BLaER1 treated with 17β-estradiol and CSF1 and Interleukin-3, amounts not matched to agents 10 nM and 100 nM (cell line): ENCODE data around the gene TMIE.

Experiments
- H3K27ac ChIP-seq, 11 experiments: shearing (Covaris generic); formaldehyde crosslinking; 2 replicates each; pipeline ENCODE4 v1.8.1; 2022
- H3K27me3 ChIP-seq, 11 experiments: shearing (Covaris generic); formaldehyde crosslinking; 2 replicates each; pipeline ENCODE4 v1.8.1; 2022
- H3K36me3 ChIP-seq, 11 experiments: shearing (Covaris generic); formaldehyde crosslinking; 2 replicates each; pipeline ENCODE4 v1.8.1; 2022
- H3K4me1 ChIP-seq, 10 experiments: shearing (Covaris generic); formaldehyde crosslinking; 2 replicates each; pipeline ENCODE4 v1.8.1; 2022
- H3K4me2 ChIP-seq, 11 experiments: shearing (Covaris generic); formaldehyde crosslinking; 2 replicates each; pipeline ENCODE4 v1.8.1; 2022
- H3K4me3 ChIP-seq, 10 experiments: shearing (Covaris generic); formaldehyde crosslinking; 2 replicates each; pipeline ENCODE4 v1.8.1; 2022
- H3K9ac ChIP-seq, 11 experiments: shearing (Covaris generic); formaldehyde crosslinking; 2 replicates each; pipeline ENCODE4 v1.8.1; 2022
- H3K9me3 ChIP-seq, 11 experiments: shearing (Covaris generic); formaldehyde crosslinking; replicated peaks in 1 of 11; 2 replicates each; pipeline ENCODE4 v1.8.1; 2022
- H4K20me1 ChIP-seq, 11 experiments: shearing (Covaris generic); formaldehyde crosslinking; 2 replicates each; pipeline ENCODE4 v1.8.1; 2022
- Cebpa-rat ChIP-seq, 11 experiments: shearing (Covaris generic); IDR thresholded peaks; 2 replicates each; pipeline ENCODE4 v1.8.1; 2022

Gene TMIE

DNA sequence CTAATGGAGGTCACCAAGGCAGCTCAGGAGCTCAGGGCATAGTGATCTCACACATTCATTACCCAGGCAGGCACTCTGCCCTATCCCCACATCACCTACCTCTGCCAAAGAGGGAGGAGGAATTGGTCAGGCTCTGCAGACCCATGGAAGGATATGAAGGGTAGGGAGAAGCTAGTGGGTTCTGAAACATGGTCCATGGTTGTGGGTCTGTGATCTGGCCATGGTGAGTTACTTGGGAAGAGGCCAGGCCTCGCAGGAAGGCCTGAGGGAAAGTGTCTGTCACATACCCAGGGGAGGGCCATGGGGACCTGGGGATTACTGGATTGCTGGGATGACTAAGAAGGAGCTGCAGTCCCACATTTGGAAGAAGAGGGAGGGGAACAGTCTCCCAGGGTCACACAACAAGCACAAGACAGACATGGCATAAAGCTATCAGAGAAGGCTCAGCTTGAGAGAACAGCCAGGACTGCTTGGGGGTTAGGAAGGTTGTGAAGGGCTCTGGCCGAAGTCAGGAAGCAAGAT is 17.9 kb downstream of the TMIE start:
- TF ChIP-seq Cebpa-rat (IDR thresholded peaks at IDR 0.05): no peak
- H3K27me3 ChIP-seq: no peaks in the 10 kb centered on the region

DNA sequence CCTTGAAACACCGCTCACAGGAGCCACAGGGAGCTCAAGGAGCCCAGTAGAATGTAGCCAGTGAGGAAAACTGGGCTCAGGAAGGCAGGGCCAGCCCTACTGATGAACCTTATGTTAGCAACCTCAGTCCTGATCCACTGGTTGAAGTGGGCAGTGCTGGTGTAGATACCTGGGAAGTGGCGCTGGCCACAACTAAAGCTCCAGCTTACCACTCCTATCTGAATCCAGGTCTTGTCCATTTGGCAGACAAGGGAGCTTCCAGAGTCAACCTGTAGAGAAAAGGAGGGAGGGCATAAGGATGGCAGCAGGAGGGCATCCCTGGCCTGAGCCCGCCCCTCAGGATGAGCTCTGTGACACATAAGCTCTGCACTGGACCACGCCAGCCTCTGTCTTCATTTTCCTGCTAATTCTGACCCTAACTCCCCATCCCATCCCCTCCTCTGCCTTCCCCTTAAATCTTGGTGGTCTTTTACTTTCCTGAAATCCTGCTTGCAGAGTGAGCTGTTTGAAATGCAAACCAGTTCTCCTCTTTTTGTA is 18.6 kb downstream of the TMIE start:
- no peak for TF ChIP-seq Cebpa-rat (IDR thresholded peaks at IDR 0.05)
- H3K4me2 ChIP-seq: no peak overlapping the region
- no peaks in the 10 kb centered on the region for H3K27me3 ChIP-seq

More for the DNA sequence above, 17.9 kb downstream of the TMIE start:
- no peak overlapping the region for H3K4me2 ChIP-seq
- H4K20me1 ChIP-seq: no peaks in the 10 kb centered on the region
- no peak overlapping the region for H3K27ac ChIP-seq
- peaks cover 0 to 5% (median 0%) of the 10 kb centered on the region in 11 experiments; a peak in 2 of 22 replicates for H3K9me3 ChIP-seq
- H3K9ac ChIP-seq: no peak overlapping the region
- H3K36me3 ChIP-seq: no peaks in the 10 kb centered on the region
- no peak overlapping the region for H3K4me3 ChIP-seq
- H3K4me1 ChIP-seq: peaks cover 5 to 15% (median 11%) of the 10 kb centered on the region in 10 experiments; a peak in 19 of 20 replicates

DNA sequence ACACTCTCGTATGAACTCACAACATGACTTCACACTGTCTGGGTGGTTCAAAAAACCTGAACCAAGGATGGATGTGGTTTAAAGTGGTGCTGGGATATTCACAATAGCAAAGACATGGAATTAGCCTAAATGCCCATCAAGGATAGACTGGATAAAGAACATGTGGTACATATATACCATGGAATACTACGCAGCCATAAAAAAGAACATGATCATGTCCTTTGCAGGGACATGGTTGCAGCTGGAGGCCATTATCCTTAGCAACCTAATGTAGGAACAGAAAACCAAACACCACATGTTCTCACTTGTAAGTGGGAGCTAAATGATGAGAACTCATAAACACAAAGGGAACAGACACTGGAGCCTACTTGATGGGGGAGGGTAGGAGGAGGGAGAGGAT is 19.8 kb downstream of the TMIE start:
- no peaks in the 10 kb centered on the region for H3K36me3 ChIP-seq
- no peak overlapping the region for H3K27ac ChIP-seq
- no peaks in the 10 kb centered on the region for H4K20me1 ChIP-seq
- H3K4me1 ChIP-seq: peaks cover 0 to 9% (median 3%) of the 10 kb centered on the region in 10 experiments; a peak in 10 of 20 replicates
- TF ChIP-seq Cebpa-rat (IDR thresholded peaks at IDR 0.05): no peak
- no peaks in the 10 kb centered on the region for H3K27me3 ChIP-seq
- H3K9me3 ChIP-seq: peaks cover 0 to 5% (median 0%) of the 10 kb centered on the region in 11 experiments; a peak in 2 of 22 replicates
- no peak overlapping the region for H3K4me3 ChIP-seq
- H3K9ac ChIP-seq: no peak overlapping the region
- no peak overlapping the region for H3K4me2 ChIP-seq

More for the DNA sequence above, 18.6 kb downstream of the TMIE start:
- H4K20me1 ChIP-seq: no peaks in the 10 kb centered on the region
- H3K4me3 ChIP-seq: no peak overlapping the region
- peaks cover 0 to 9% (median 7%) of the 10 kb centered on the region in 10 experiments; a peak in 10 of 20 replicates for H3K4me1 ChIP-seq
- peaks cover 0 to 5% (median 0%) of the 10 kb centered on the region in 11 experiments; a peak in 2 of 22 replicates for H3K9me3 ChIP-seq
- no peak overlapping the region for H3K27ac ChIP-seq
- no peak overlapping the region for H3K9ac ChIP-seq
- H3K36me3 ChIP-seq: no peaks in the 10 kb centered on the region

DNA sequence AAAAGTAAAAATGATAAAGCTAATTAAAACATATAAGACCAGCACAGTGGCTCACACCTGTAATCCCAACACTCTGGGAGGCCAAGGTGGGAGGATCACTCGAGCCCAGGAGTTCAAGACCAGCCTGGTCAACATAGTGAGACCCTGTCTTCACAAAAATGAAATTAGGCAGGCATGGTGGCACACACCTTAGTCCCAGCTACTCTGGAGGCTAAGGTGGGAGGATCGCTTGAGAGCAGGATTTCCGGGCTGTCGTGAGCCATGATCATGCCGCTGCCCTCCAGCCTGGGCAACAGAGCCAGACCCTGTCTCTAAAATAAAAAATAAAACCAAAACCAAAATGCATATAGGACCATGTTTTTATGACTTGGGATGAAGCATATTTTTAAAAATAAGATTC is 21.3 kb downstream of the TMIE start:
- H3K4me2 ChIP-seq: no peak overlapping the region
- H4K20me1 ChIP-seq: no peaks in the 10 kb centered on the region
- TF ChIP-seq Cebpa-rat (IDR thresholded peaks at IDR 0.05): no peak
- H3K4me3 ChIP-seq: no peak overlapping the region
- H3K4me1 ChIP-seq: no peaks in the 10 kb centered on the region
- H3K27ac ChIP-seq: no peak overlapping the region
- no peak overlapping the region for H3K9ac ChIP-seq
- H3K9me3 ChIP-seq: peaks cover 0 to 5% (median 0%) of the 10 kb centered on the region in 11 experiments; a peak in 2 of 22 replicates
- H3K36me3 ChIP-seq: no peaks in the 10 kb centered on the region
- H3K27me3 ChIP-seq: no peaks in the 10 kb centered on the region

DNA sequence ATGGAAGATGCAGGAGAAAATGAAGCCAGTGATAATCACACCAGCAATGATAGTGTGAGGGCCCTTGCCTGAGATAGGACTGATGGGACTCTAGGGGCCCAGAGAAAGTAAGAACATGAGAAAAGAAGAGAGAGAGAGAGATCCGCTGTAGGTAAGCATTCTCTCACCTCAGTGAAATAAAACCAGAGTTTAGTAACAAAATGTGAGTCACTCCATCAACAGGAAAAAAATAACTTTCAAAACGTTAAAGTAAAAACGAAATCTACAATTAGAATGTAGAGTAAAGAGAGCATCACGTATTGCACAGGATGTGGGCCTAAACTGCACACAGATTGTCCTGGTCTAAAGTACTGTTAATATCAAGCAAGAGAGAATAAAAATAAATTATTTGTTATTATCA is 23.2 kb downstream of the TMIE start:
- no peaks in the 10 kb centered on the region for H4K20me1 ChIP-seq
- TF ChIP-seq Cebpa-rat (IDR thresholded peaks at IDR 0.05): no peak
- H3K9ac ChIP-seq: no peak overlapping the region
- H3K27ac ChIP-seq: no peak overlapping the region
- no peaks in the 10 kb centered on the region for H3K4me1 ChIP-seq
- no peaks in the 10 kb centered on the region for H3K36me3 ChIP-seq
- no peak overlapping the region for H3K4me3 ChIP-seq
- peaks cover 0 to 5% (median 0%) of the 10 kb centered on the region in 11 experiments; a peak in 2 of 22 replicates for H3K9me3 ChIP-seq
- no peaks in the 10 kb centered on the region for H3K27me3 ChIP-seq
- H3K4me2 ChIP-seq: no peak overlapping the region

DNA sequence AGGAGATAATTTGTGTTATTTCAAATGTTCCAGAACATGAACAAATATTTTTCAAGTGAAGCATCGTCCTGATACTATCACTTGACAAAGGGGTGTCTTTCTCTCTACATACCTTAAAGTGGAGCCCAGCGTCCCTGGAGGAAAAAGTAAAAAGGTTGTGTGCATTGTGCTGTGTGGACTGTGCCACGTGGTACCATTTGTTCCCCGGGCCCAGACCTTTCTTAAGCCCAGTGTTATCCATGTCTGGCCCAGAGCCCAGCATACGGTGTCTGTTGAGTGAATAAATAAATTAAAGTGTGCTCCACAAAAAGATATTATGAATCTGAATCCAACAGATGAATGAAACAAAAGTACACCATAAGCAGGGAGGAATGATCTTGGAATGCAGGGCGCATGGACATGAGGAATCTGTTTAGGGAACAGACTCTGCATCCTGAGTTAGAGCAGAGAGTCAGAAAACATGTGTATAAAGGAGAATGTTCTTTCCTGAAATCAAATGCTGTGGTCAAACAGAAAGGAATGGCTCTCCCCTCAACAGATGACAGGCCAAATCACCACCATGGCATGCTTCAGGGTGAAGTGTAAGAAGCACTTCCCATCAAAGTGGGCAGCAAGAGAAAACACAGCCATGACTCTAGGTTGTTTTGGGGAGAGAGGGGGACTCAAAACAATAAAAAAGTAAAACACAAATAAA is 24.6 kb downstream of the TMIE start:
- Histone ChIP-seq H3K27me3 (no peaks in the 10 kb centered on the region), H3K4me3 (no peak overlapping the region), H4K20me1 (no peaks in the 10 kb centered on the region), H3K4me2 (no peak overlapping the region), H3K36me3 (no peaks in the 10 kb centered on the region), H3K4me1 (no peaks in the 10 kb centered on the region), H3K9ac (no peak overlapping the region), H3K27ac (no peak overlapping the region), H3K9me3 (peaks cover 0 to 5% (median 0%) of the 10 kb centered on the region in 11 experiments; a peak in 2 of 22 replicates)
- TF ChIP-seq Cebpa-rat (IDR thresholded peaks at IDR 0.05): no peak

DNA sequence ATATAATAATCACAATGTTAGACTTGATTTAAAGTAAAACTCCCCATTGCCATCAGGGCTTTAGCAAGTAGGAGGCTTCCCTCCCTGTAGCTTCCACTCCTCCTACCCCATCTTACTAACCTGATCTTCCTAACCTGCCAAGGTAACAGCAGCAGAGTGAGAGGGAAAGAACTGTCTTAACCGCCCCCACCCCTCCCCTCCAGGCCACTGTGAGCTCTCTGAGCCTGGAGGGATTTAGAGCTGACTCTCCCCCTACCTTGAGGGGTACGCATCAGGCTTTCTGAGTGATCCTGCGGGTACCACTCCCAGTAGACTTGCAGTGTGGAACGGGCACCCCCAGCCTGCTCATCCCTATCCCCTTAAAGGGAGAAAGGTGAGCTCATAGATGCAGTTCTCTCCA is 27.8 kb downstream of the TMIE start:
- Histone ChIP-seq H3K9me3 (no peaks in the 10 kb centered on the region), H4K20me1 (no peaks in the 10 kb centered on the region), H3K4me1 (no peaks in the 10 kb centered on the region), H3K27me3 (no peaks in the 10 kb centered on the region), H3K9ac (no peak overlapping the region), H3K4me2 (no peak overlapping the region), H3K4me3 (no peak overlapping the region), H3K27ac (no peak overlapping the region), H3K36me3 (no peaks in the 10 kb centered on the region)
- TF ChIP-seq Cebpa-rat (IDR thresholded peaks at IDR 0.05): no peak

DNA sequence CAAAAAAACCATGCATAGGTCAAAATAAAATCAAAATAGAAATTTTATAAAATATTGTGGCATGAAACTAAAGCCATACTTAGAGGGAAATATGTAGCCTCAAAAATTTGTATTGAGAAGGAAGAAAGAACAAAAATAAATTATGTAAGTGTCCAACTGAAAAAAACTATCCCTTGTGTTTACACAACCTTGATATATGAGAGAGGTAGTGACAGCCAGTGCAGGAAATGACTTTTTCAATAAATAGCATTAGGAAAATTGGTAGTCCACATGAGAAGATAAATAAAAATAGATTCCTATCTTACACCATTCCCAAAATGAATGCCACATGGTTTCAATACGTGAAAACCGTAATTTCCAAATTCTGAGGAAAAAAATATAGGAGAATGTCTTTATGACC is 29.6 kb downstream of the TMIE start:
- no peak for TF ChIP-seq Cebpa-rat (IDR thresholded peaks at IDR 0.05)
- Histone ChIP-seq H3K4me2 (no peak overlapping the region), H3K36me3 (no peaks in the 10 kb centered on the region), H3K27ac (no peak overlapping the region), H3K4me1 (no peaks in the 10 kb centered on the region), H3K9me3 (no peaks in the 10 kb centered on the region), H3K9ac (no peak overlapping the region), H4K20me1 (no peaks in the 10 kb centered on the region), H3K27me3 (no peaks in the 10 kb centered on the region), H3K4me3 (no peak overlapping the region)

DNA sequence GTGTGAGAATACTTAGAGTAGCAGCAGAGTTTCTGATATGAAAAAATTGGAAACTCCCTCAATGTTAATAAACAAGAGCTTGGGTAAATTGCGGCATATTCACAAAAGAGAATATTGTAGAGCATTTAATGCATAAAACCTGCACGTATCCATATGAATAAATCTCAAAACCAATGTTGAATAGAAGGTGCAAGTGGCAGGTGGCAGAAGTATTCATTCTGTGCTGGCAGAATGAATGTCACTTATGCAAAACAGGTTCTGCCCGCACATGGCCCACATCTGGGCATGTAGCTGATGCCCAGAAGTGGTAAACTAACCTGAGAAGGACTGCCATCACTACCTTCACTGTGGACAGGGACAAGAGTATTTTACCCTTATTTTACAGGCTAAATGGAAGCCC is 30.6 kb downstream of the TMIE start:
- Histone ChIP-seq H3K27ac (no peak overlapping the region), H3K4me1 (no peaks in the 10 kb centered on the region), H3K4me2 (no peak overlapping the region), H3K36me3 (no peaks in the 10 kb centered on the region), H3K9ac (no peak overlapping the region), H3K9me3 (no peaks in the 10 kb centered on the region), H3K27me3 (no peaks in the 10 kb centered on the region), H3K4me3 (no peak overlapping the region), H4K20me1 (no peaks in the 10 kb centered on the region)
- TF ChIP-seq Cebpa-rat (IDR thresholded peaks at IDR 0.05): no peak
